ENCODE results near the gene GABARAP.
A peak's percentile ranks its signal among the peaks of the same experiment; 100 is the strongest.

GABARAP gene

GRCh38 chr17:7241783-7242716 lies at the start of gene GABARAP:
Gene GABARAP, minus strand, starts transcription at chr17:7242449. Its CDS starts 119 bp downstream, at chr17:7242330.
- peak; percentile 94 for DNase-seq (ENCODE audit: low read depth)

GRCh38 chr17:7290685-7291084 lies 48.4 kb upstream of the GABARAP start:
- DNase-seq (ENCODE audit: low read depth), result no peak

- DNase-seq (ENCODE audit: low read depth), result no peak
Observed at GRCh38 chr17:7290166-7290565, 47.9 kb upstream of the GABARAP start.

GRCh38 chr17:7289256-7290032 lies 47.2 kb upstream of the GABARAP start:
- no peak for DNase-seq (ENCODE audit: low read depth)

GRCh38 chr17:7285679-7286078 lies 43.4 kb upstream of the GABARAP start:
- DNase-seq (ENCODE audit: low read depth), result no peak

- DNase-seq (ENCODE audit: low read depth), result no peak
Observed at GRCh38 chr17:7284911-7285310, 42.7 kb upstream of the GABARAP start.

GRCh38 chr17:7283471-7284216 lies 41.4 kb upstream of the GABARAP start:
- DNase-seq (ENCODE audit: low read depth), result no peak

GRCh38 chr17:7282752-7283321 lies 40.6 kb upstream of the GABARAP start:
- no peak for DNase-seq (ENCODE audit: low read depth)

- DNase-seq (ENCODE audit: low read depth), result no peak
Observed at GRCh38 chr17:7281953-7282751, 39.9 kb upstream of the GABARAP start.

GRCh38 chr17:7281074-7281952 lies 39.1 kb upstream of the GABARAP start, which contains the start of gene SLC2A4:
Gene SLC2A4, plus strand, starts transcription at chr17:7281718. Its CDS starts 217 bp downstream, at chr17:7281935.
- peak; percentile 74 for DNase-seq (ENCODE audit: low read depth)

GRCh38 chr17:7280519-7281073 lies 38.3 kb upstream of the GABARAP start:
- DNase-seq (ENCODE audit: low read depth), result peak; percentile 84

- DNase-seq (ENCODE audit: low read depth), result no peak
Observed at GRCh38 chr17:7279448-7279847, 37.2 kb upstream of the GABARAP start.

GRCh38 chr17:7266784-7267183 lies 24.5 kb upstream of the GABARAP start:
- DNase-seq (ENCODE audit: low read depth), result no peak

- DNase-seq (ENCODE audit: low read depth), result no peak
Observed at GRCh38 chr17:7263801-7264078, 21.5 kb upstream of the GABARAP start.

GRCh38 chr17:7262935-7263800 lies 20.9 kb upstream of the GABARAP start:
- DNase-seq (ENCODE audit: low read depth), result no peak

GRCh38 chr17:7262192-7262934 lies 20.1 kb upstream of the GABARAP start, which contains the start of gene CLDN7:
Gene CLDN7, minus strand, starts transcription at chr17:7262478. Its CDS starts 435 bp downstream, at chr17:7262043.
- no peak for DNase-seq (ENCODE audit: low read depth)

- DNase-seq (ENCODE audit: low read depth), result no peak
Observed at GRCh38 chr17:7261379-7262191, 19.3 kb upstream of the GABARAP start.

All from activated T-cell treated with anti-CD3 and anti-CD28 coated beads for 1 hour (primary cell).